Measurements from ENCODE around the gene SMPD4. TPM values are rescaled to one million over a fixed set of nuclear protein-coding genes. Genes with fewer than 3 reads are reported as not detected.
"Not testable (repeated sequence)": the region's sequence is repeated elsewhere in the genome, so short reads cannot be mapped to it uniquely, and the experiment has no call there.

The SMPD4 gene
- polyA plus RNA-seq, 3 donors from 2014 or later: 15.6 to 39.6 (median 21.2) TPM

- DNase-seq: no peak
- peaks cover 3 to 7% (median 4%) of the 10 kb centered on the region in 3 donors for H3K27me3 Mint-ChIP-seq (ENCODE audit: low read depth in 3 of 3)
- peak overlapping the region in 1 of 6 donors; percentile 5 for H3K27ac Mint-ChIP-seq
- no peak overlapping the region for H3K4me3 Mint-ChIP-seq
- no peaks in the 10 kb centered on the region for H3K4me1 Mint-ChIP-seq
- no peaks in the 10 kb centered on the region for H3K9me3 Mint-ChIP-seq
- H3K36me3 Mint-ChIP-seq: peaks cover 0 to 4% (median 0%) of the 10 kb centered on the region in 3 donors
Measured at GRCh38 chr2:130150181-130151144, 30.9 kb downstream of the SMPD4 start.

- not testable (repeated sequence) for H3K36me3 Mint-ChIP-seq; H3K4me1 Mint-ChIP-seq; DNase-seq; H3K9me3 Mint-ChIP-seq; H3K4me3 Mint-ChIP-seq; H3K27me3 Mint-ChIP-seq (ENCODE audit: low read depth in 3 of 3)
- H3K27ac Mint-ChIP-seq: peak overlapping the region in 1 of 6 donors; percentile 57
Measured at GRCh38 chr2:130148515-130148914, 32.9 kb downstream of the SMPD4 start.

GRCh38 chr2:130145006-130145414, 36.4 kb downstream of the SMPD4 start, which contains the start of gene CCDC74B:
TSS of gene CCDC74B (minus strand) at chr2:130145112. CDS start at chr2:130144996, 116 bp downstream.
- H3K4me3 Mint-ChIP-seq: peak within 1 kb of the TSS; percentile 72 to 80 (median 78)
- H3K4me1 Mint-ChIP-seq: peaks cover 6 to 16% of the 10 kb centered on the region in 2 donors
- not testable (repeated sequence) for H3K9me3 Mint-ChIP-seq, H3K36me3 Mint-ChIP-seq
- peak within 1 kb of the TSS in 3 of 6 donors; percentile 26 to 75 (median 50) for H3K27ac Mint-ChIP-seq
- peaks cover 3 to 11% (median 7%) of the 10 kb centered on the region in 3 donors for H3K27me3 Mint-ChIP-seq (ENCODE audit: low read depth in 3 of 3)
- peak; percentile 54 to 61 (median 60) for DNase-seq

GRCh38 chr2:130143266-130144039, 37.9 kb downstream of the SMPD4 start:
- peaks cover 6 to 16% of the 10 kb centered on the region in 2 donors for H3K4me1 Mint-ChIP-seq
- H3K9me3 Mint-ChIP-seq, H3K27ac Mint-ChIP-seq, DNase-seq, H3K36me3 Mint-ChIP-seq: not testable (repeated sequence)
- peaks cover 3 to 11% (median 6%) of the 10 kb centered on the region in 3 donors for H3K27me3 Mint-ChIP-seq (ENCODE audit: low read depth in 3 of 3)
- H3K4me3 Mint-ChIP-seq: peak overlapping the region; percentile 34 to 80 (median 64)

- peaks cover 6 to 16% of the 10 kb centered on the region in 2 donors for H3K4me1 Mint-ChIP-seq
- DNase-seq, H3K9me3 Mint-ChIP-seq, H3K36me3 Mint-ChIP-seq, H3K27ac Mint-ChIP-seq: not testable (repeated sequence)
- peaks cover 3 to 11% (median 5%) of the 10 kb centered on the region in 3 donors for H3K27me3 Mint-ChIP-seq (ENCODE audit: low read depth in 3 of 3)
- H3K4me3 Mint-ChIP-seq: peak overlapping the region; percentile 34 to 76 (median 55)
Measured at GRCh38 chr2:130142396-130143265, 38.8 kb downstream of the SMPD4 start.

- not testable (repeated sequence) for H3K27me3 Mint-ChIP-seq (ENCODE audit: low read depth in 3 of 3); H3K36me3 Mint-ChIP-seq; H3K4me3 Mint-ChIP-seq; H3K27ac Mint-ChIP-seq; DNase-seq; H3K9me3 Mint-ChIP-seq
- peaks cover 6 to 16% of the 10 kb centered on the region in 2 donors for H3K4me1 Mint-ChIP-seq
Measured at GRCh38 chr2:130141645-130142370, 39.6 kb downstream of the SMPD4 start.

GRCh38 chr2:130141002-130141401, 40.4 kb downstream of the SMPD4 start:
- DNase-seq; H3K9me3 Mint-ChIP-seq; H3K36me3 Mint-ChIP-seq; H3K27me3 Mint-ChIP-seq (ENCODE audit: low read depth in 3 of 3); H3K27ac Mint-ChIP-seq; H3K4me3 Mint-ChIP-seq: not testable (repeated sequence)
- H3K4me1 Mint-ChIP-seq: peaks cover 6 to 16% of the 10 kb centered on the region in 2 donors

GRCh38 chr2:130140516-130140915, 40.9 kb downstream of the SMPD4 start:
- peaks cover 6 to 16% of the 10 kb centered on the region in 2 donors for H3K4me1 Mint-ChIP-seq
- not testable (repeated sequence) for H3K36me3 Mint-ChIP-seq; H3K4me3 Mint-ChIP-seq; H3K9me3 Mint-ChIP-seq; H3K27me3 Mint-ChIP-seq (ENCODE audit: low read depth in 3 of 3); H3K27ac Mint-ChIP-seq; DNase-seq

GRCh38 chr2:130139331-130140280, 41.8 kb downstream of the SMPD4 start:
- not testable (repeated sequence) for H3K4me3 Mint-ChIP-seq

GRCh38 chr2:130138841-130139251, 42.6 kb downstream of the SMPD4 start:
- not testable (repeated sequence) for DNase-seq; H3K9me3 Mint-ChIP-seq; H3K27ac Mint-ChIP-seq; H3K4me1 Mint-ChIP-seq; H3K27me3 Mint-ChIP-seq (ENCODE audit: low read depth in 3 of 3); H3K36me3 Mint-ChIP-seq; H3K4me3 Mint-ChIP-seq

More at GRCh38 chr2:130139331-130140280, 41.8 kb downstream of the SMPD4 start:
- H3K36me3 Mint-ChIP-seq; H3K27me3 Mint-ChIP-seq (ENCODE audit: low read depth in 3 of 3); H3K9me3 Mint-ChIP-seq; DNase-seq; H3K27ac Mint-ChIP-seq: not testable (repeated sequence)
- H3K4me1 Mint-ChIP-seq: peaks cover 6 to 13% of the 10 kb centered on the region in 2 donors

- H3K27ac Mint-ChIP-seq; DNase-seq; H3K36me3 Mint-ChIP-seq; H3K27me3 Mint-ChIP-seq (ENCODE audit: low read depth in 3 of 3); H3K4me3 Mint-ChIP-seq; H3K4me1 Mint-ChIP-seq; H3K9me3 Mint-ChIP-seq: not testable (repeated sequence)
Measured at GRCh38 chr2:130138326-130138725, 43.1 kb downstream of the SMPD4 start.

GRCh38 chr2:130137118-130137517, 44.3 kb downstream of the SMPD4 start:
- H3K27me3 Mint-ChIP-seq (ENCODE audit: low read depth in 3 of 3); H3K27ac Mint-ChIP-seq; H3K4me1 Mint-ChIP-seq; H3K4me3 Mint-ChIP-seq; H3K9me3 Mint-ChIP-seq; H3K36me3 Mint-ChIP-seq; DNase-seq: not testable (repeated sequence)
